Sigmoid colon (tissue), 4 donors: ENCODE measurements around the gene TMPRSS9.

Experiments
- CTCF ChIP-seq, 4 experiments: fragments of 450-650 bp in 3 of 4; fragments of 200-600 bp in 1 of 4; IDR thresholded peaks; one replicate each; pipeline ENCODE4 v1.5.1; 2016 to 2019; ENCODE audit warnings: antibody characterized with exemption in 4 of 4, mild to moderate bottlenecking in 3 of 4, moderate library complexity in 2 of 4
- EP300 ChIP-seq, 4 donors: sonication (generic); formaldehyde crosslinking; IDR thresholded peaks; one replicate each; pipeline ENCODE4 v1.6.1; 2017; ENCODE audit warnings: antibody characterized with exemption in 4 of 4
- POLR2A ChIP-seq, 2 donors: fragments of 450-650 bp; IDR thresholded peaks; one replicate each; pipeline ENCODE4 v1.6.1; 2016; ENCODE audit warnings: antibody characterized with exemption in 2 of 2, mild to moderate bottlenecking in 2 of 2, moderate library complexity in 2 of 2
- POLR2AphosphoS5 ChIP-seq, 4 donors: sonication (generic); formaldehyde crosslinking; IDR thresholded peaks; one replicate each; pipeline ENCODE4 v1.6.1; 2017; ENCODE audit warnings: antibody characterized with exemption in 4 of 4

- TF ChIP-seq CTCF (IDR thresholded peaks at IDR 0.05) = no peak
- TF ChIP-seq POLR2AphosphoS5 (IDR thresholded peaks at IDR 0.05) = no peak
- TF ChIP-seq POLR2A (IDR thresholded peaks at IDR 0.05) = no peak
- TF ChIP-seq EP300 (IDR thresholded peaks at IDR 0.05) = no peak
These were observed 63.2 kb downstream of the TMPRSS9 start for GRCh38 chr19:2423071-2423914.
